Activated CD4-positive, CD25-positive, alpha-beta regulatory T cell treated with anti-CD3 and anti-CD28 coated beads, Interleukin-2, amount 50 U/mL, for 24 hours (primary cell): Measurements from ENCODE around the gene PARD6B.
"Not testable (repeated sequence)": the region's sequence is repeated elsewhere in the genome, so short reads cannot be mapped to it uniquely, and the experiment has no call there.

Experiments used
- ATAC-seq, 2 donors: fragments of 150-1000 bp; cut with Tn5 transposase; one replicate each; pipeline ENCODE4 v1.10.0; 2021; ENCODE audit warnings: mild to moderate bottlenecking in 1 of 2, moderate library complexity in 1 of 2

The PARD6B gene

DNA sequence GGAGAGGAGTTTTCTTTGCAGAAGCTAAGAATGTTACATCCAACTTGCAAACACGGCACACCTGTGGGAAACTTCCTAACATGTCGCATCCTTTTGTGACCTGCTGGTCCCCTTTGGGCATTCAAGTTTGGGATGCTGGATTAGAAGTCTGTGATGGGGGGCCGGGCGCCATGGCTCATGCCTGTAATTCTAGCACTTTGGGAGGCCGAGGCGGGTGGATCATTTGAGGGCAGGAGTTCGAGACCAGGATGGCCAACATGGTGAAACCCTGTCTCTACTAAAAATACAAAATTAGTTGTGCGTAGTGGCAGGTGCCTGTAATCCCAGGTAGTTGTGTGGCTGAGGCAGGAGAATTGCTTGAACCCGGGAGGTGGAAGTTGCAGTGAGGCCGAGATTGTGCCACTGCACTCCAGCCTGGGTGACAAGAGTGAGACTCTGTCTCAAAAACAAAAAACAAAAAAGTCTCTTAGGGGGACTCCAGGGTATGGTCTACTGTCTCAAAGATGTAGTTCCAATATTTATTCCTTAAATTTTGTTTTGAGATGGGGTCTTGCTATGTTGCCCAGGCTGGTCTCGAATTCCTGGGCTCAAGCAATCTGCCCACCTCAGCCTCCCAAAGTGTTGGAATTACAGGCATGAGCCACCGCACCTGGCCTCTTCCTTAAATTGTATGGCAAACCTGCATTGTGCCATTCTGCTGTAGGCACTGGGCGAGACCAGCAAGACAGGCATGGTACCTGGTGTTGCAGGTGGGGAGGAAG is 69.8 kb downstream of the PARD6B start:
- not testable (repeated sequence) for ATAC-seq

DNA sequence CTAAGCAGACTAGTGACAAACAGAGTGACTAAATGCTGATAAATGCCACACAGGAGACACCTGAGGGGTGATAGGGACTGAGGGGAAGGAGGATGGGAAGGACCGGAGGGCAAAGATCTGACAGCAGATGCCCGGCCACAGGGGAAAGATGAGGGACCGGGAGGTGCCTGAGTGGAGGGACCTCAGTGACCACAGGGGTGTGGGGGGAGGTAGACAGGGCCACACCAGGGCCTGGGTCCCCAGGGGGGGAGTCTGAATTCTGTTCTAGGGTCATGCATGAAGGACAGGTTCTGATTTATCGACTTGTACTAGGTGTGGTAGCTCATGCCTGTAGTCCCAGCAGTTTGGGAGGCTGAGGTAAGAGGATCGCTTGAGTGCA is 70.4 kb downstream of the PARD6B start:
- ATAC-seq: no peak

DNA sequence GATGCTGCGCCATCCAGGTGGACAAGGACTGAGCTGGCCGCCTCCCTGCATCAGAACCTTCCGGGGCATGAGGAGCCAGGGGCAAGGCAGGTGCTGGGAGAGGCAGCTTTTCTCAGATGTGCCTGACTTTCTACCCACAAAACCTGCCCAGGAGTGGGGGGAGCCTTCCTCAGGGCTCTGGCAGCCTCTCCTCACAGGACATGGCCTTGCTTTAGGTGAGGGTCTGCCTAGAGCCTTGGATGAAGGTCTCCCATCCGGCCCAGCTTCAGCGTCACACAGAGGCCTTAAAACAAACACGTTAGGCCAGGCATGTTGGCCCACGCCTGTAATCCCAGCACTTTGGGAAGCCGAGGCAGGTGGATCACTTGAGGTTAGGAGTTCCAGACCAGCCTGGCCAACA is 70.9 kb downstream of the PARD6B start:
- no peak for ATAC-seq

DNA sequence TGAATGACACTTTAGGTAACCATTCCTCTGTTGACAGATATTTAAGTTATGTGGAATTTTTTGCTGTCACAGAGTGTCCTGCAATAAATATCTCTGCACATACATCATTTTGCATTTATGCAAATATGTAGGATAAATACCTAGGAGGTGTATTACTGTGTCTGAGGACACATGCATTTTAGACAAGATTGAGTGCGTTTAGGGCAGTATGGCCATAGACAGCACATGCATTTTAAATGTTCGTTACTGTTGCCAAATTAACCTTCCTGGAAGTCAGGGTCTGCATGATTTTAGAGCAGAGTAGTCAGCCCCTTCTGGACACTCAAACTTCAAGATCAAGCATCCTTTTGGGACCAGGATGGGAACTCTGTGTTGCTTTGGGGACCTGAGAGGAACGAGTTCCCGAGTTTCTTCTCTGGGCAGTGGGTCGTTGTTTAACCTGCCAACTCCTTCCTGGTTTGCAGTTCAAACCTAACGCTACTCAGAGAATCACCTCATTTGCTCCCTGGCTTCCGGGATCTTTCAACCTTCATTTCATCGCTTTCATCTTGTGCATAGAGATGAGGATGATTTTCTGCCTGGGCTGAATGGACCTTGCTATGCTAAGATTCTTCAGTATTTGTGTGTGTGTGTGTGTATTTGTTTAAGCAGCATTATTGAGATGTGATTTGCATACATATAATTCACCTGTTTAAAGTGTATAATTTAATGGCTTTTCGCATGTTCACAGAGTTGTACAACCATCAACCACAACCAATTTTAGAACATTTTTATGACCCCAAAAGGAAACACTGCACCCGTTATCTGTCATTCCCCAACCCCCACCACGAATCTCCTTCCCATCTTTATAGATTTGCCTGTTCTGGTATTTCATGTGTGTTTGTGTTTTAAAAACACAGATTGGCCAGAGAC is 73.3 kb downstream of the PARD6B start:
- peak; percentile 32 to 56 for ATAC-seq

DNA sequence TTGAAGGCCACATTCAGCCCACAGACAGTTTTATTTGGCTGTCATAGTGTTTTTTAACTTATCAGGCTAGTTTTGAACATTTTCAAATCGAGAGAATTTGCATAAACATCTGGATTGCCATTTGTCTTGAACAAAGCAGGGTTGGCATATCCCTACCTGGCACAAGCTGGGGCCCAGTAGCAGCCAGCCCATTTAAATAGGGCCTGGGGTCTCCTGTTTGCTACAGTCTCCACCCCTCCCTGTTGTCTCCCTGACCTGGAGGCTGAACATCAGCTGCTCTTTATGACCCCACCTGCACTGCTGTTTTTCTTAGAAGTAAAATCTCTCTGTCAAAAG is 73.9 kb downstream of the PARD6B start:
- ATAC-seq: no peak

DNA sequence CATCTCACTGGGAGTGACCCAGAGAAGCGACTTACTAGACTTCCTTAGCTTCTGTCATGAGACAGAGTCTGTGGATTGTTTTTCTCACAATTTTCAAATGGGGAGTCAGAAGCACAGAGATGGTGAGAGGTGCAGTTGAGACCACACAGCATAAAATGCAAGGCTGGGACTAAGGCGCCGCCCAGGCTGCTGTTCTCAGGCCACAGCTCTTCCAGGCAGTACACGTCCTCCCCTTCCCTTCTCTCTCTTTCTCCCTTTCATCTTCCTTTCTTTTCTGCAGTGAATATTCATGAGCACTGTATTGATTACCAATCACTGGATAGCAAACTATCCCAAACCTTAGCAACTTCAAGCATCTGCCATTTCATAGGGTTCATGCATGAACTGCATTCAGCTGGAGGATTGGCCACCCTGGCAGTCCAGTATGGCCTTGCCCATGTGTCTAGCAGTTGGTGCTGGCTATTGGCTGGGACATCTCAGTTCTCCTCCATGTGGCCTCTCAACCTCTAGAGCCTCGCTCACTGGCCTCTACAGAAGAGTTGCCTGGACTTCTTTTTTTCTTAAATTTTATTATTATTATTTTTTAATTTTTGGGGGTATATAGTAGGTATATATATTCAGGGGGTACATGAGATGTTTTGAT is 74.9 kb downstream of the PARD6B start:
- ATAC-seq: no peak
